ENCODE results near the gene LRRC27. TPM values are rescaled to one million over a fixed set of nuclear protein-coding genes. Genes with fewer than 3 reads are reported as not detected.
"Not testable (repeated sequence)": the region's sequence is repeated elsewhere in the genome, so short reads cannot be mapped to it uniquely, and the experiment has no call there.

The LRRC27 gene
- polyA plus RNA-seq (ENCODE audit: insufficient read length in 4 of 4): 10 to 100 TPM; 23.2 to 40.2 (median 26.1) TPM

GRCh38 chr10:132331601-132332432 is at the start of gene LRRC27:
Gene LRRC27 (plus strand): TSS chr10:132332193. CDS start chr10:132333525, 1,332 bp downstream.
- DNase-seq (ENCODE audit: low read depth in 4 of 4, low spot score in 3 of 4): peak; percentile 94 to 99 (median 96)

GRCh38 chr10:132282667-132283603 is 49.1 kb upstream of the LRRC27 start:
- no peak for DNase-seq (ENCODE audit: low read depth in 4 of 4, low spot score in 3 of 4)

- DNase-seq (ENCODE audit: low read depth in 4 of 4, low spot score in 3 of 4): no peak
Measured at GRCh38 chr10:132283604-132284382, 48.2 kb upstream of the LRRC27 start.

- DNase-seq (ENCODE audit: low read depth in 4 of 4, low spot score in 3 of 4): no peak
Measured at GRCh38 chr10:132289439-132289838, 42.6 kb upstream of the LRRC27 start.

GRCh38 chr10:132290631-132291030 is 41.4 kb upstream of the LRRC27 start:
- DNase-seq (ENCODE audit: low read depth in 4 of 4, low spot score in 3 of 4): no peak

- no peak for DNase-seq (ENCODE audit: low read depth in 4 of 4, low spot score in 3 of 4)
Measured at GRCh38 chr10:132291826-132292225, 40.2 kb upstream of the LRRC27 start.

GRCh38 chr10:132292287-132293200 is 39.4 kb upstream of the LRRC27 start:
- no peak for DNase-seq (ENCODE audit: low read depth in 4 of 4, low spot score in 3 of 4)

GRCh38 chr10:132293201-132293812 is 38.7 kb upstream of the LRRC27 start:
- DNase-seq (ENCODE audit: low read depth in 4 of 4, low spot score in 3 of 4): no peak

- DNase-seq (ENCODE audit: low read depth in 4 of 4, low spot score in 3 of 4): no peak
Measured at GRCh38 chr10:132293813-132294520, 38.0 kb upstream of the LRRC27 start.

GRCh38 chr10:132294561-132295318 is 37.3 kb upstream of the LRRC27 start:
- DNase-seq (ENCODE audit: low read depth in 4 of 4, low spot score in 3 of 4): no peak

- DNase-seq (ENCODE audit: low read depth in 4 of 4, low spot score in 3 of 4): not testable (repeated sequence)
Measured at GRCh38 chr10:132295481-132295880, 36.5 kb upstream of the LRRC27 start.

GRCh38 chr10:132296666-132297443 is 35.1 kb upstream of the LRRC27 start:
- DNase-seq (ENCODE audit: low read depth in 4 of 4, low spot score in 3 of 4): no peak

GRCh38 chr10:132297526-132297925 is 34.5 kb upstream of the LRRC27 start:
- DNase-seq (ENCODE audit: low read depth in 4 of 4, low spot score in 3 of 4): no peak

GRCh38 chr10:132298038-132298881 is 33.7 kb upstream of the LRRC27 start:
- DNase-seq (ENCODE audit: low read depth in 4 of 4, low spot score in 3 of 4): no peak

GRCh38 chr10:132299371-132300336 is 32.3 kb upstream of the LRRC27 start:
- DNase-seq (ENCODE audit: low read depth in 4 of 4, low spot score in 3 of 4): no peak

Measured in right renal pelvis (tissue), 4 donors.